Panc1 (cell line): Measurements from ENCODE around the gene DIS3L2. TPM values are rescaled to one million over a fixed set of nuclear protein-coding genes. Genes with fewer than 3 reads are reported as not detected.
"Not testable (repeated sequence)": the region's sequence is repeated elsewhere in the genome, so short reads cannot be mapped to it uniquely, and the experiment has no call there.

Experiments used
- ATAC-seq: fragments of 200-7000 bp; cut with Tn5 transposase; 2 replicates; pipeline ENCODE4 v1.9.1; 2020; ENCODE audit warnings: mild to moderate bottlenecking, moderate library complexity
- BruUV-seq: library from RNA; stranded (reverse); fragments of 400-500 nt; replicated peaks from 2 replicates; lab custom pipeline; 2021; lab: Mats Ljungman, UMichigan
- CTCF ChIA-PET: fragments of 300-600 bp; sonication (Branson Sonifier 250); formaldehyde crosslinking; loops from one replicate; lab custom pipeline; 2022; ENCODE audit warnings: antibody characterized with exemption; lab: Charles Lee
- POLR2A ChIA-PET: fragments of 300-600 bp; sonication (Branson Sonifier 250); formaldehyde crosslinking; loops from one replicate; lab custom pipeline; 2022; ENCODE audit warnings: antibody characterized with exemption; lab: Charles Lee
- DNase-seq: peaks from one replicate; pipeline ENCODE4 v3.0.0-alpha.2; 2010; ENCODE audit warnings: low read depth, low spot score
- H3K27ac ChIP-seq: 2 replicates; pipeline ENCODE4 v1.5.1; 2011; ENCODE audit warnings: mild to moderate bottlenecking, low read length, inconsistent platforms
- H3K27me3 ChIP-seq: fragments of 200-500 bp; sonication (Bioruptor generic); 2 replicates; pipeline ENCODE4 v1.6.0; 2014; ENCODE audit warnings: low read length, inconsistent platforms; ENCODE audit not compliant: control insufficient read depth, insufficient read depth
- H3K36me3 ChIP-seq: fragments of 200-500 bp; sonication (Bioruptor generic); 2 replicates; pipeline ENCODE4 v1.5.1; 2014; ENCODE audit warnings: inconsistent platforms, mild to moderate bottlenecking, low read length, moderate library complexity; ENCODE audit not compliant: control insufficient read depth, insufficient read depth
- H3K4me1 ChIP-seq: 2 replicates; pipeline ENCODE4 v1.5.1; 2011; ENCODE audit warnings: inconsistent platforms, mild to moderate bottlenecking, low read length, moderate library complexity; ENCODE audit not compliant: control insufficient read depth, insufficient read depth
- H3K4me3 ChIP-seq, 2 experiments: 2 replicates each; pipeline ENCODE4 v1.5.1; 2011 to 2012; ENCODE audit warnings: low read depth in 2 of 2, low read length in 2 of 2, mild to moderate bottlenecking in 2 of 2, inconsistent platforms in 1 of 2, moderate library complexity in 1 of 2
- H3K9me3 ChIP-seq: fragments of 200-500 bp; sonication (Bioruptor generic); 2 replicates; pipeline ENCODE4 v1.5.1; 2014; ENCODE audit warnings: low read depth, mild to moderate bottlenecking, inconsistent platforms, low read length, moderate library complexity; ENCODE audit not compliant: control insufficient read depth, insufficient read depth
- CTCF ChIP-seq: fragments of 450-650 bp; IDR thresholded peaks from 2 replicates; pipeline ENCODE4 v1.5.1; 2017; ENCODE audit warnings: mild to moderate bottlenecking
- POLR2AphosphoS5 ChIP-seq: IDR thresholded peaks from 2 replicates; pipeline ENCODE4 v1.6.1; 2012; ENCODE audit warnings: mild to moderate bottlenecking, low read depth, low read length, moderate library complexity
- SIN3A ChIP-seq: IDR thresholded peaks from 2 replicates; pipeline ENCODE4 v1.6.1; 2012; ENCODE audit warnings: low read depth, mild to moderate bottlenecking, low read length, moderate library complexity, borderline replicate concordance; ENCODE audit not compliant: insufficient read depth
- TCF7L2 ChIP-seq: IDR thresholded peaks from 2 replicates; pipeline ENCODE4 v1.6.1; 2011; ENCODE audit warnings: mild to moderate bottlenecking, low read depth, low read length, inconsistent platforms
- in situ Hi-C: cut with HindIII; loops from 2 replicates; pipeline ENCODE4 v1.10.0; 2016; ENCODE audit warnings: low sequenced_read_pairs, low pct_unique_long_range_greater_than_20kb
- intact Hi-C: fragments of 100-400 bp; cut with micrococcal nuclease; formaldehyde crosslinking; loops from one replicate; pipeline ENCODE4 v1.10.0; 2022; ENCODE audit not compliant: unreplicated experiment
- total RNA-seq: library from RNA; stranded (reverse); gene quantifications from one replicate; pipeline ENCODE4 v1.2.1, GENCODE V29; 2021; ENCODE audit not compliant: unreplicated experiment
- TF ChIP-seq, protein P1 (sequence below), 2 experiments: IDR thresholded peaks; 2 replicates each; pipeline ENCODE4 v1.6.1; 2011 to 2012; ENCODE audit warnings: low read depth in 2 of 2, control low read depth in 1 of 2, low read length in 1 of 2, mild to moderate bottlenecking in 1 of 2, moderate library complexity in 1 of 2; ENCODE audit not compliant: insufficient read depth in 1 of 2

Gene DIS3L2
- total RNA-seq, 1 experiment from 2014 or later, result 28.1 TPM

DNA sequence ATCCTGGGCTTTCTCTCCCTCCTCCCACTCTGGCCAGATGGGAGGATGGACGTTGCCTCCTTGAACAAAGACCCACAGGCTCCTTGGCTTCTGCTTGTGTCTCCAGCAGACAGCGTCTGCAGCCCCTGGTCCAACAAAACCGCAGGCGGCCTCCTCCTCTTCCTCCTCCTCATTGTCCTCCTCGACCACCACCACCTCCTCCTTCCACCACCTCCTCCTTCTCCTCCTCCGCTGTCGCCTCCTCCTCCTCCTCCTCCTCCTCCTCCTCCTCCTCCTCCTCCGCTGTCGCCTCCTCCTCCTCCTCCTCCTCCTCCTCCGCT lies 371.4 kb downstream of the DIS3L2 start:
- no TSS peak for BruUV-seq
- H3K4me1 ChIP-seq, result peaks cover 7% of the 10 kb centered on the region
- TF ChIP-seq SIN3A (no peak), CTCF (no peak), POLR2AphosphoS5 (no peak), TCF7L2 (no peak)
- TF ChIP-seq, protein P1, sequence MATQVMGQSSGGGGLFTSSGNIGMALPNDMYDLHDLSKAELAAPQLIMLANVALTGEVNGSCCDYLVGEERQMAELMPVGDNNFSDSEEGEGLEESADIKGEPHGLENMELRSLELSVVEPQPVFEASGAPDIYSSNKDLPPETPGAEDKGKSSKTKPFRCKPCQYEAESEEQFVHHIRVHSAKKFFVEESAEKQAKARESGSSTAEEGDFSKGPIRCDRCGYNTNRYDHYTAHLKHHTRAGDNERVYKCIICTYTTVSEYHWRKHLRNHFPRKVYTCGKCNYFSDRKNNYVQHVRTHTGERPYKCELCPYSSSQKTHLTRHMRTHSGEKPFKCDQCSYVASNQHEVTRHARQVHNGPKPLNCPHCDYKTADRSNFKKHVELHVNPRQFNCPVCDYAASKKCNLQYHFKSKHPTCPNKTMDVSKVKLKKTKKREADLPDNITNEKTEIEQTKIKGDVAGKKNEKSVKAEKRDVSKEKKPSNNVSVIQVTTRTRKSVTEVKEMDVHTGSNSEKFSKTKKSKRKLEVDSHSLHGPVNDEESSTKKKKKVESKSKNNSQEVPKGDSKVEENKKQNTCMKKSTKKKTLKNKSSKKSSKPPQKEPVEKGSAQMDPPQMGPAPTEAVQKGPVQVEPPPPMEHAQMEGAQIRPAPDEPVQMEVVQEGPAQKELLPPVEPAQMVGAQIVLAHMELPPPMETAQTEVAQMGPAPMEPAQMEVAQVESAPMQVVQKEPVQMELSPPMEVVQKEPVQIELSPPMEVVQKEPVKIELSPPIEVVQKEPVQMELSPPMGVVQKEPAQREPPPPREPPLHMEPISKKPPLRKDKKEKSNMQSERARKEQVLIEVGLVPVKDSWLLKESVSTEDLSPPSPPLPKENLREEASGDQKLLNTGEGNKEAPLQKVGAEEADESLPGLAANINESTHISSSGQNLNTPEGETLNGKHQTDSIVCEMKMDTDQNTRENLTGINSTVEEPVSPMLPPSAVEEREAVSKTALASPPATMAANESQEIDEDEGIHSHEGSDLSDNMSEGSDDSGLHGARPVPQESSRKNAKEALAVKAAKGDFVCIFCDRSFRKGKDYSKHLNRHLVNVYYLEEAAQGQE (IDR thresholded peaks at IDR 0.05; ENCODE audit: insufficient read depth in 1 of 2, low read depth in 2 of 2, low read length in 1 of 2), result no peak
- ChIA-PET POLR2A (no interaction called here), CTCF (interaction anchor here (0.5 kb wide), 1 partner anchor 104 kb away, joined by 8 read pairs; no protein-coding TSS in a partner anchor)
- no peaks in the 10 kb centered on the region for H3K36me3 ChIP-seq
- intact Hi-C loops, result no loop called here
- DNase-seq (no peak), ATAC-seq (0 out of 2 replicates have a peak, but pooled peaks have one; percentile 1)
- no peak overlapping the region for H3K27ac ChIP-seq
- no peaks in the 10 kb centered on the region for H3K9me3 ChIP-seq
- H3K4me3 ChIP-seq, result no peak overlapping the region
- in situ Hi-C loops, result no loop called here
- no peaks in the 10 kb centered on the region for H3K27me3 ChIP-seq

DNA sequence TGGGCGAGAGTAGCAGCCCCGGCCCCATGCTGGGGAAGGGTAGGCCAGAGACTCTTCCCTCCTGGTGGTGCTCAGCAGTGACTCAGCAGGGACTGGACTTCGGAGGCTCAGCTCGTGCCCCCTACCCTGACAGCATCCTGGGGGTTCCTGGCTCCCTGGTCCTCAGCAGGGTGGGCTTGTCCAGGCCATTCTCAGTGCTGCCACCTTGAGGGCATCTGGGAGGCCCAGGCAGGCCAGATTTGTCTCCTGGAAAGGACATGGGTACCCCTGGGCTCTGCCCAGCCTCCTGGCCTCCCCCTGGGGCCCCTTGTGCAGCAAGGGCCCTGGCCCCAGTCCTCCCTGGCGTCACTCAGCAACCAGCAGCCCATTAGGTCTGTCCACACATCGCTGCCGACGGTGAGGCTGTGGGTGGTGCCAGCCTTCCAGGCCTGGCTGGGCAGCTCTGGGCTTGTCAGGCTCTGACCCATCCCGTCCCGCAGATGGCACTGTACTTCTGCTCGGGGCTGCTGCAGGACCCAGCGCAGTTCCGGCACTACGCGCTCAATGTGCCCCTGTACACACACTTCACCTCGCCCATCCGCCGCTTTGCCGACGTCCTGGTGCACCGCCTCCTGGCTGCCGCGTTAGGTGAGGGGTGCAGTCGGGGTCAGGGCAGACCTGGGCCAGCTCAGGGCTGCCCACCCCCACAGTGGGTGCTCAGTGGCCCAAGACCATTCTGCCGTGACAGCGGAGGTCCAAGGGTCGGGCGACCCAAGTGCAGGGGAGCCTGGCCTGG lies 372.0 kb downstream of the DIS3L2 start:
- H3K36me3 ChIP-seq, result no peaks in the 10 kb centered on the region
- TF ChIP-seq CTCF (peak; percentile 84), SIN3A (no peak), POLR2AphosphoS5 (no peak)
- ATAC-seq (no peak), DNase-seq (no peak)
- no TSS peak for BruUV-seq
- no peak overlapping the region for H3K27ac ChIP-seq
- in situ Hi-C loops, result no loop called here
- ChIA-PET POLR2A (no interaction called here), CTCF (interaction anchor here (0.5 kb wide), 1 partner anchor 103 kb away, joined by 8 read pairs; no protein-coding TSS in a partner anchor)
- H3K4me1 ChIP-seq, result peaks cover 7% of the 10 kb centered on the region
- H3K27me3 ChIP-seq, result no peaks in the 10 kb centered on the region
- intact Hi-C loops, result no loop called here
- H3K9me3 ChIP-seq, result no peaks in the 10 kb centered on the region
- H3K4me3 ChIP-seq, result no peak overlapping the region

- intact Hi-C loops, in situ Hi-C loops, H3K9me3 ChIP-seq, H3K27ac ChIP-seq, H3K4me1 ChIP-seq, CTCF ChIA-PET, BruUV-seq, POLR2A ChIA-PET, DNase-seq, H3K27me3 ChIP-seq, H3K4me3 ChIP-seq, ATAC-seq, H3K36me3 ChIP-seq: not testable (repeated sequence)
These were observed 372.8 kb downstream of the DIS3L2 start for GRCh38 chr2:232334136-232334884.

DNA sequence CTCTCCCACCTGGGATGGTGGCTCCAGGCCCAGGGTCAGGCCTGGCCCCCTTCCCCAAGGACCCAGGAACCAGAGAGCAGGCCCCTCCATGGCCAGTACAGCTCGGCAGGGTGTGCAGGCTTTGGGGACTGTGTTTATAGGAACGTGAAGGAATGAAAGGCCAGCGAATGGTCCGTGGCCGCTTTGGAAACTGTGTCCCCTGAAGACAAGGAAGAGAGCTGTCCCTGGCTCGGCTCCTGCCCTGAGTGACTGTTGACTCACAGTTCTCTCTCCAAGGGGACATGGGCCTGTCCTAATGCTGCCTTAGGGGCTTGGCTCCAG lies 373.3 kb downstream of the DIS3L2 start:
- H3K27me3 ChIP-seq, H3K36me3 ChIP-seq, POLR2A ChIA-PET, H3K4me1 ChIP-seq, H3K9me3 ChIP-seq, H3K4me3 ChIP-seq, DNase-seq, BruUV-seq, H3K27ac ChIP-seq, in situ Hi-C loops: not testable (repeated sequence)
- intact Hi-C loops, result loop anchor here (5.0 kb wide), 1 partner anchor 102 kb away; no protein-coding TSS in a partner anchor
- ATAC-seq, result 0 out of 2 replicates have a peak, but pooled peaks have one; percentile 3
- CTCF ChIA-PET, result interaction anchor here (2.4 kb wide), 1 partner anchor 105 kb away, joined by 7 read pairs; no protein-coding TSS in a partner anchor
